ENCODE measurements around the gene ITGA6. TPM values are rescaled to one million over a fixed set of nuclear protein-coding genes. Genes with fewer than 3 reads are reported as not detected.

ITGA6 gene
- total RNA-seq, 1 experiment from 2014 or later: 27.8 TPM

GRCh38 chr2:172496160-172496608 is 68.8 kb downstream of the ITGA6 start:
- Histone ChIP-seq H3K36me3 (ENCODE audit: control insufficient read depth, insufficient read depth, low read length) (no peaks in the 10 kb centered on the region; the same call in 1 of the 2 replicates), H3K4me1 (no peaks in the 10 kb centered on the region), H3K9me3 (no peaks in the 10 kb centered on the region), H3K27me3 (replicated peaks; ENCODE audit: control insufficient read depth, insufficient read depth, low read length) (no peaks in the 10 kb centered on the region), H3K4me3 (ENCODE audit: low read depth, low read length) (no peak overlapping the region)
- TF ChIP-seq CTCF (IDR thresholded peaks at IDR 0.05; ENCODE audit: insufficient read depth in 1 of 2, low read depth in 1 of 2, low read length in 1 of 2, severe bottlenecking in 1 of 2, unreplicated experiment in 1 of 2): no peak
- Mint-ChIP-seq H3K36me3 (ENCODE audit: insufficient read depth, unreplicated experiment) (no peaks in the 10 kb centered on the region), H3K4me1 (ENCODE audit: low read depth, unreplicated experiment) (no peaks in the 10 kb centered on the region), H3K9me3 (ENCODE audit: unreplicated experiment) (no peaks in the 10 kb centered on the region), H3K4me3 (ENCODE audit: unreplicated experiment) (no peak overlapping the region), H3K27me3 (ENCODE audit: insufficient read depth, unreplicated experiment) (no peaks in the 10 kb centered on the region), H3K27ac (ENCODE audit: unreplicated experiment) (no peak overlapping the region)
- intact Hi-C loops (cut with micrococcal nuclease; ENCODE audit: unreplicated experiment): no loop called here
- no peak for DNase-seq
- BruUV-seq (replicated peaks): no TSS peak
- ChIA-PET POLR2A (interaction anchor here (0.6 kb wide), 1 partner anchor 16 kb away, joined by 4 read pairs; no protein-coding TSS in a partner anchor), CTCF (no interaction called here)

GRCh38 chr2:172507199-172507598 is 79.8 kb downstream of the ITGA6 start:
- no peak overlapping the region for H3K27ac Mint-ChIP-seq (ENCODE audit: unreplicated experiment)
- Histone ChIP-seq H3K36me3 (ENCODE audit: control insufficient read depth, insufficient read depth, low read length) (no peaks in the 10 kb centered on the region), H3K4me1 (no peaks in the 10 kb centered on the region), H3K4me3 (ENCODE audit: low read depth, low read length) (no peak overlapping the region), H3K27me3 (replicated peaks; ENCODE audit: control insufficient read depth, insufficient read depth, low read length) (no peaks in the 10 kb centered on the region), H3K9me3 (peaks cover 12% of the 10 kb centered on the region)
- no peak for DNase-seq
- no peaks in the 10 kb centered on the region for H3K9me3 Mint-ChIP-seq (ENCODE audit: unreplicated experiment)
- no peaks in the 10 kb centered on the region for H3K27me3 Mint-ChIP-seq (ENCODE audit: insufficient read depth, unreplicated experiment)
- H3K4me1 Mint-ChIP-seq (ENCODE audit: low read depth, unreplicated experiment): no peaks in the 10 kb centered on the region
- H3K4me3 Mint-ChIP-seq (ENCODE audit: unreplicated experiment): no peak overlapping the region
- peaks cover 6% of the 10 kb centered on the region for H3K36me3 Mint-ChIP-seq (ENCODE audit: insufficient read depth, unreplicated experiment)
- POLR2A ChIA-PET: no interaction called here
- CTCF ChIA-PET: no interaction called here
- no peak for TF ChIP-seq CTCF (IDR thresholded peaks at IDR 0.05; ENCODE audit: insufficient read depth in 1 of 2, low read depth in 1 of 2, low read length in 1 of 2, severe bottlenecking in 1 of 2, unreplicated experiment in 1 of 2)
- intact Hi-C loops (cut with micrococcal nuclease; ENCODE audit: unreplicated experiment): no loop called here
- no TSS peak for BruUV-seq (replicated peaks)

- Histone ChIP-seq H3K4me1 (no peaks in the 10 kb centered on the region), H3K9me3 (peaks cover 31% of the 10 kb centered on the region), H3K36me3 (ENCODE audit: control insufficient read depth, insufficient read depth, low read length) (no peaks in the 10 kb centered on the region), H3K27me3 (replicated peaks; ENCODE audit: control insufficient read depth, insufficient read depth, low read length) (no peaks in the 10 kb centered on the region), H3K4me3 (ENCODE audit: low read depth, low read length) (no peak overlapping the region)
- CTCF ChIA-PET: no interaction called here
- POLR2A ChIA-PET: no interaction called here
- TF ChIP-seq CTCF (IDR thresholded peaks at IDR 0.05; ENCODE audit: insufficient read depth in 1 of 2, low read depth in 1 of 2, low read length in 1 of 2, severe bottlenecking in 1 of 2, unreplicated experiment in 1 of 2): no peak
- H3K9me3 Mint-ChIP-seq (ENCODE audit: unreplicated experiment): peaks cover 27% of the 10 kb centered on the region
- DNase-seq: no peak
- H3K4me1 Mint-ChIP-seq (ENCODE audit: low read depth, unreplicated experiment): no peaks in the 10 kb centered on the region
- H3K36me3 Mint-ChIP-seq (ENCODE audit: insufficient read depth, unreplicated experiment): no peaks in the 10 kb centered on the region
- no peaks in the 10 kb centered on the region for H3K27me3 Mint-ChIP-seq (ENCODE audit: insufficient read depth, unreplicated experiment)
- no peak overlapping the region for H3K4me3 Mint-ChIP-seq (ENCODE audit: unreplicated experiment)
- no peak overlapping the region for H3K27ac Mint-ChIP-seq (ENCODE audit: unreplicated experiment)
- intact Hi-C loops (cut with micrococcal nuclease; ENCODE audit: unreplicated experiment): no loop called here
- BruUV-seq (replicated peaks): no TSS peak
Measured at GRCh38 chr2:172510088-172510487, 82.7 kb downstream of the ITGA6 start.
